ENCODE data around the gene PNPLA5.
"Not testable (repeated sequence)": the region's sequence is repeated elsewhere in the genome, so short reads cannot be mapped to it uniquely, and the experiment has no call there.

Gene PNPLA5

DNA sequence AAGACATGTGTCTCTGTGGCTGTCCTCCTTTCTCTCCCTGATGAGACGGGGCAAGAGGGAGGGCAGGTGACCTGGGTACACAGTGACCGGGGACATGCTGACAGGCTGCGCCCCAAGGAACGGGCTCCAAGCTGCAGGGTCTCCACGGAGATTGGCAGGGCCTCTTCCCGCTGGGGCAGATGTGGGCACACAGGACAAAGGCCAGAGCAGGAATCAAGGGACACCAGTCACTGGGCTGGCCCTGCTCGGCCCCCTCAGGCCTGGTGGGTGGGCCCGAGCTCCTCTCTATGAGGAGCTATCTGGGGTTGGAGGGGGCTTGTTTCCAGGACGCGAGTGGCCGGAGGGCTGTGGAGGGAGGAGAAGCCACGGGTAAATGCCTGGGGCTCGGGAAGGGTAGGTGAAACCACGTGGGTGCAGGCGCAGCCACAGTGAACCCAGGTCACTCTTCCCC lies 11.2 kb downstream of the PNPLA5 start:
- DNase-seq: no peak

DNA sequence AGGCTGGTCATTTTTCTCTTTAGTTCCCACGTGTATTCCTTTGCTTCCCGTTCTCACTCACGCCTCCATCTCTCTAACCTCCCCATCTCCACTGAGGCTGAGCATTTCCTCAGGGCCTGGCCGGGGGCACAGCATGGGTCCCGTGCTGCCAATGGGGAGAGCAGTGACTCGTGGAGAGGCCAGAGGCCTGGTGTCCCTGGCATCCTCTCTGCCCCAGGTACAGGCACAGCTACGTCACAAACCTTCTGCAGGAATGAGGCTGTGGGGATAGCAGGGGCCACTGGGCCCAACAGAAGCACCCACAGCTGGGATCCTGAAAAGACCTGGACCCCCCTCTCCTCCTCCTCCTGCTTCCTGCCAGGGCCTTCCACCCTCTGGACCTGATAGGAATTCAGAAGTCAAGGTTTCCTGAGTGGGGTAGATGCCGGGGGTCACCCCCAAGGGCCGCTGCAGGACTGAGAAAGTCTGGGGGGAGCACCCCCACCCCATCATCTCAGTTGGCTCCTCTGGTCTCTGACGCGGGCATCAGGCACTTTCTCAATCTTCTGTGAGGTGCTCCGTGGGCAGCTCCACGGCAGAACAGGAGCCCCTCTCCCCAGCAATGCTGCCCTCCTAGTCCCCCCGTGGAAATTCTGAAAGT lies 11.8 kb downstream of the PNPLA5 start:
- DNase-seq: no peak

DNA sequence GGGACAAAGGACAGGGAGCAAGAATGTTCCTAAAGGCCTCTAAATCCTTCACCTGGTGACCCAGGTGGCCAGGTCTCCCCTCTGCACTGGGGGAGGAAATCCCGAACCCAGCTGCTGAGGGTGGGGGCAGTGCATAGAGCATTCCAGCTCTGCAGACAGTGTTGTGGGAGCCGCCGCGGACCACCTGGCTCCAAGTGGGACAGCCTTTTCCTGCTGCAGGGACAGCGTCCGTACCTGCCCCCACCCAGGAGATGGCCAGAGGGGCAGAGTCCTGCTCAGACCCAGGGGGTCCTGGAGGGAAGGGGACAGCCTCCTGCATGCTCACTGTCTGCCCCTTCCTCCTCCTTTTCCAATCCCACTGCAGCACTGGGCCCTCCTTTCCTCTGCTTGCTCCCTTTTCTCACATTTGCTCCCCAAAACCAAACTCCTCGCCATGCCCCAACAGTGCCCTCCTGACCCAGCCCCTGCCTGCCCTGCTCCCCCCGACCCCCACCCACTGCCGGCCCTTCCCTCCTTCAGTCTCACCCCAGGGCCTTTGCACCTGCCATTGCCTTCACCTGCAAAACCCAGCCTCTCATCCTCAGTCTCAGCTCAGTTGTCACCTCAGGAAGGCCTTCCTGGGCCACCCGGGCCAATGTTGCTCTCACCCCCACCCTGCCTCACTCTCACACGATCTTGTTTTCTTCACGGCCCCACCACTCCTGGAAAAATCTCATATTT lies 12.8 kb downstream of the PNPLA5 start:
- no peak for DNase-seq

DNA sequence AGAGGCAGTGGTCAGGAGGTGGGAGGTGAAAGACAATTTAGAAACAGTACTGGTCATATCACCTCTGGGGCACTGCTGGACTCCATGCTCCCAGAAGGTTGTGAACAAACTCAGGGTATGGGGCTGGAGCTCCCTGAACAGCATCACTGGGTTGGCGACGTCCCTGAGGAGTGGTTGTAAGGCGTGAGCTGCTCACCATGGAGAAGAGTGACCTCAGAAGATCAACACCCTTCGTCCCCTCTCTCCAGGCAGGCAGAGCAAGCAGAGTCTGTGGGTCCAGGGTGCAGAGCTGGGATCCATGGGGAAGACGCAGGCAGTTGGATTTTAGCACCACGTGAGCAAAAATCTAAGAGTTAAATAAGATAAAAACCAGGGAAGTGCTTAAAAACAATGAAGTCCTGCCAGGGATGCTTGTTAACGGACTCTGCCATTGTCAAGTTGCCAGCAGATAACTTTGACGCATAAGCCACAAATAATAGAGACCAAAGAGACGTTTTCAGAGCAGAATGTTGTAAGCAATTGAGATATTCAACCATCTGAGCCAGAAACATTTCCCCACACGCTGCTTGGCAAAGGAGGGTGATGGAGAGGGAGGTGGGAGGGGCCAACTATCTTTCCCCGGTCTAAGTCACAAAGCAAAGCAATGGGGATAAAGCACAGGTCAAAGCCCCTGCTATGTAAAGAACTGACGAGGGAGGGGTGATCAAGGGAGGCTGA lies 13.6 kb downstream of the PNPLA5 start:
- no peak for DNase-seq

DNA sequence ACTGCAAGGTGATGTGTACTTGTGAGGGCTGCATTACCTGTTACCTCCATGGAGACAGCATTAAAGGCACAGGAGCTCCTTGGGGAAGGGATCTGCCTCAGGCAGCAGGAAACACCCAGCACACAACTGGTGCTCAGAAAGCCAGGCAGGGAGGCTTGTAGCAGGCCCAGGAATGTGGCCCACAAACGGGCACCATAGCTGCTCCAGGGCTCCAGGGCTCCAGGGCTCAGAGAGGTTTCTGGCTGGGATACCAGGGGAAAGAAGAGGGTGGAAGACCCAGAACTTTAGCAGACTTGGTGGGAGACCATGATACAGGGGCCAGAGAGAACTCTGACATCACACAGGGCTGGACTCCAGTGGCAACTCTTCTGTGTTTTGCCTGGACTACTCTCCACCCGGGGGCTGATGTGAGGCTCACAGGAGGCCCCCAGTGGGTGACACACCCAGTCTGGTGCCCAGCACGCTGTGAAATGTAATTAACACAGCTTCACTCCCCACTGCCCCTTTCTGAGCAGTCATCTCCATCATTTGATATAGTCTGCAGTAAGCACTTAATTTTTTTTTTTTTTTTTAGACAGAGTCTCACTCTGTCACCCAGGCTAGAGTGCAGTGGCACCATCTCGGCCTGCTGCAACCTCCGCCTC lies 14.8 kb downstream of the PNPLA5 start:
- no peak for DNase-seq

DNA sequence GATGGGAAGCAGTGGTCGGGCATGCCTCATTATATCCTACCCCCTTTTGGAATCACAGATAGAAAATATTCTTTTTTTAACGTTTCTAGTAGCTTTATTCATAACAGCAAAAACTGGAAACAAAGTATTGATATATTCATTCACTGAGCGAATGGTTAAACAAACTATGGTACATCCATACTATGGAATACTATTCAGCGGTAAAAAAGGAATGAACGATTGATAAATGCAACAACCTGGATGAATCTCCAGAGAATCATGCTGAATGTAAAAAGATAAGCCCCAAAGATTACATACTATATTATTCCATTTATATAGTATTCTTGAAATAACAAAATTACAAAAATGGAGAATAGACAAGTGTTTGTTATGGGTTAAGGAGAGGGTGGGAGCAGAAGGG lies 22.0 kb downstream of the PNPLA5 start:
- DNase-seq: no peak

DNA sequence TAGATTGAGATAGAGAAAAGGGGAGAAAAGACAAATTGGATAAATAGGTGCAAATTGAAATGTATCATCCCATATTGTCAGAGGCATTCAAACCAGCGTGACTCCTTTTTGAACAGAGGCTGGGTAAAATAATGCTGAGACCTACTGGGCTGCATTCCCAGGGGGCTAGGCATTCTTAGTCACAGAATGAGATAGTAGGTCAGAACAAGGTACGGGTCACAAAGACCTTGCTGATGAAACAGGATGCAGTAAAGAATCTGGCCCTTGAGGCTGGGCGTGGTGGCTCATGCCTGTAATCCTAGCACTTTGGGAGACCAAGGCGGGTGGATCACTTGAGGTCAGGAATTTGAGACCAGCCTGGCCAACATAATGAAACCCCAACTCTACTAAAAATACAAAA lies 22.8 kb downstream of the PNPLA5 start:
- DNase-seq: not testable (repeated sequence)

DNA sequence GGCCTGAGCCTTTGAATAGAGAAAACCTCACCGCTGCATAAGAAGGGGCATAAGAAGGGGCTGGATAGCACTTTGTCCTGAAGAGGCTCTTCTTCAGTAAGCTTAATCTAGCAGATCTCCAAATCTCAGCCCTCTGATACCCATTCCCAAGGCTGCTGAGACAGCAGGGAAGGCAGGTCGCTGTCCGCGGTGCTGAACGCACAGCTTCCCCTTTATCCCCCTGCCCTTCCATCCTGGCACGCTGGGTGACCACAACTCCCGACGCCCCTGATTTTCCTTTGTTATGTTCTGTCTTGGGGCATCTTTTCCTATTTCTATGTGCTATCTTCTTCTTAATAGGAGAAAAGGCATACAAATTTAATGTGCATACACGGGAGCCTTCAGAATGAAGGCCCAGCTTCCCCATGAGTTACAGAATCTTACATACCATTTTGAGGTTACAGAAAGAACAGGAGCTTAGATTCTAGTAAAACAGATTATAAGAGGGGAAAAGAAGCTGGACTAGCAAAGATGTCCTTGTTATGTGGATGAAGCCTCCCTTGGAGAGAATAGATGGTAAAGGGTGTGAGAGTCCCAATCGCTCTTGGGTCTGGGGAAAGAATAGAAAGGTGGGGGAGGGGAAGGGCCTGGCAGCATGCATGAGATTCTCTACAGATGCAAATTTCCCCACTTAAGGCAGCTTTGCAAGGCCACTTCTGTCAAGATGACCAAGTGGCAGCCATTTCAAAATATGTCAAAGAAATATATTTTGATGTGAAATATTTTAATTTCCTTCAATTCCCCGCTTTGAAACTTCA lies 23.8 kb downstream of the PNPLA5 start:
- peak in 2 of 14 donors; percentile 3 to 5 for DNase-seq

DNA sequence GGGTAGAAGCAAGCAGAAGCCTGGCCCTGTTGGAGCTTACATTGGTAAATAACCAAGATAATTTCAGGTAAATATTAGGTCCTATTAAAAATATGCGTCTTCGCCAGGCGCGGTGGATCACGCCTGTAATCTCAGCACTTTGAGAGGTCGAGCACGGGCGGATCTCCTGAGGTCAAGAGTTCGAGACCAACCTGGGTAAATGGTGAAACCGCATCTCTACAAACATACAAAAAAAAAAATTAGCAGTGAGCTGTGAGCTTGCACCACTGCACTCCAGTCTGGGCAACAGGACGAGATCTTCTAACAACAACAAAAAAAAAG lies 29.0 kb downstream of the PNPLA5 start:
- DNase-seq: no peak

DNA sequence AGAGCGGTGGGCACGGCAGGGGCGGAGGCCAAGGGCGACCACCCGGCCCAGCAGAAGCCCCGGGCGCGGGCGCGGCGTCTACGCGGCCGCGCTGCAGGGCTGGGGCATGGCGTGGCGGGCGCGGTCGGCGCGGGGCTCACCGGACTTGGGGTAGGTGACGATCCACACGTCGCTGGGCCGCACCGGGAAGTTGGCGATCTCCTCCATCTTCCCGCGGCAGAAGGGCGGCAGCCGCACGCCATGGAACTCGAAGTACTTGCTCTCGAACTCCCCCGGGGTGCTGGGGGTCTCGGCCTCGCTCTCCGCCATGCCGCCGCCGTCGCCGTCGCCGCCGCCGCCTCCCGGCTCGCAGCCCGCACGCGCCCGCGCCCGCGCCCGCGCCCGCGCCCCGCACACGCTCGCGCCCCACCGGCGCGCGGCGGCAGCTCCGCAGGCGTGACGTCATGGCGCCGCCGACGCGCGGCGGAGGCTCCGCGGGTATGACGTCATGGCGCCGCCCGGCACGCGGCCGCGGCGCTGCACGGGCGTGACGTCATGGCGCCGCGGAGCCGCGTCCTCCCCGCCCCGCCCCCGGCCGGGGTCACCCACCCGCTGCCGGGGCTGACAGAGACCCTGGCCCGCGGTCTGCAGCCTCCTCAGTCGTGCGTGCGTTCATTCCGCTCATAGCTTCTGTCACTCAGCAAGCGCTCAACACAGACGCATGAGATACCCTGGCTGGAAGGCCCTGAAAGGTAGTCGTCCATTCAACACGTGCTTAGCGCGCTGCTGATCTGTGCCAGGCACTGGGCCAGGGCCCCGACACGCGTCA lies 29.5 kb downstream of the PNPLA5 start, which contains the start of gene SULT4A1:
TSS of gene SULT4A1 (minus strand) at position 440 of the 808 bp plus-strand sequence. CDS start at position 309, 131 bp downstream.
- DNase-seq: peak in 1 of 14 donors; percentile 45

DNA sequence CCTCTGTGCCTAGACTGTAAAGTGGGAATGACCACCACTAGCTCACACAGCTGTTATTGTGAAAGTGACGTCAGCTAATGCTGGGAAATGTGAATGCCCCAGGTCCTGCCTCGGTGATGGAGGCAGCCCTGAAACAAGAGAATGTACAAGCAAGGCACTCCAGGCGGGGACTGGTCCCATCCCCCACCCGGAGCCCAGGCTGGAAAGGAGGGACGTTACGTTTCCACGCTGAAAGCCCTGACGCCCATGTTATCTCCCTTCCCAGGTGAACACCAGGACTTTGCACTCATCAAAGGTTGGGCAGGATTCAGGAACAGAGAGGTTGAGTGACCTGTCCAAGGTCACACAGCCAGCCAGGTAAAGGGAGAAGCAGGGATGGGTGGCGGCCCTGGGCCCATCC lies 30.3 kb downstream of the PNPLA5 start:
- DNase-seq: peak in 1 of 14 donors; percentile 22

DNA sequence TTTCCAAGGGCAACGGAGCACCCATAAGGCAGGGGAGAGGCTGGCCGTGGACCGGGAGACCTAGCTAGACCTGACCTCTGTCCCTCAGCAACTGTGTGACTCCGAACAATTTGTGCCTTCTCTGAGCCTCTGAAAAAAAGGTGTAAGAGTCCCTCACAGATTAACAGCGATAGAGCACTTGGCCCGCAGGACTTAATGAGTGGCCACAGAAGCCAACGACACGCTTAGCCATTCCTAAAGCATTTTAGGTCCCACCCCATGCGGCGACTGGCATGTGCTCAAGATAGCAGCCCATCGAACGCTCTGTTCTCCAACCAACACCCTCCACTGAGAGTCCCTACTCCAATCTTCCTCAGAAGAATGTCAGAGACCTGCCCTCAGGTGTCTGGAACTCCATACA lies 31.0 kb downstream of the PNPLA5 start:
- no peak for DNase-seq

DNA sequence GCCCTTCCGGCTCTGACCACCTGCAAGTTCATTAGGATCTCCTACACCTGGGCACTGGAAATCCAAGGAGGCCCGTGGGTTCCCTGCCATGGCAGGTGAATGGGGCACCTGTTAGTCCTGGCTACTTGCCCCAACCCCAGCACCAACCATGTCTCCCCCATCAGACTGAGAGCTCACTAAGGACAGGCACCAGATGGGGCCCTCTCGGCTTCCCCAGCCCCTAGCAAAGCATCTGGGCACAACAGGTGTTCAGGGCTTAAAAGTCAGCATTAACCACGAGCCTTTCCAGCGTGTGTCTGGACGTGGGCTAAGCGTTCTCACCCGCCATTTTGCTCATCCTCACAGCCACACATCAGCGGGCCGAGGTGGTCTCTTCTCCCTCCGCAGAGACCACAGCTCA lies 31.7 kb downstream of the PNPLA5 start:
- no peak for DNase-seq

DNA sequence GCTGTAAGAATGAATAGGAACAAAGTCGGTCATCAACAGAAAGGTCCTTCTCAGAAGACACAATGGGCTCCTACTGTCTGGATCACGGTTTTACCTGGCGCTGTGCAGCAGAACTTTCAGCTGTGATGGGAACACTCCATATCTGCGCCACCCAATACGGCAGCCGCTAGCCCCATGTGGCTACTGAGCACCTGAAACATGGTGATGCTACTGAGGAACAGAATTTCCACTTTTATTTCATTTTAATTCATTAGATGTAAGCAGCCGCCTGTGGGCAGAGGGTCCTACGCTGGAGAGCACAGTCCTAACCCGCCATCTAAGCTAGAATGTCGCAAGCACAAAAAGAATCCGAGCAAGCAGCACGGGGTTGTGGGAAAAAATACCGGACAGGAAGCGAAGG lies 32.2 kb downstream of the PNPLA5 start:
- DNase-seq: no peak

DNA sequence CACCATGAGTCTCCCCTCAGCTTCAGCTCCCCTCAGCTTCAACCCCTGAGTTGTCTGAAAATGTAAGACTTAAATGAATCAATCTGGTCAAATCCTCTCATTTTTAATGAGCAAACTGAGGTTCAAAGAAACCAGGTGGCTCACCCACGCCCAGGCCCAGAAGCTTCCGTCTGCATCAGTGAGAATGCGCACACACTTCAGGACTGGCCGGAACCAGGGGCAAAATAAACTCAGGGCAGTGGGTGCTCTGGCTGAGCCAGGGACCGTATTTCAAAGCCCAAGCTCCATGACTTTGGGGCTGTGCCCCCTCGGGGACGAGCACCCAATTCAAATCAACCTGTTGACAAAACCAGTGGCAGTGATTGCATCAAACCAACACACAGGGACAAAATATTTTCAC lies 32.6 kb downstream of the PNPLA5 start:
- DNase-seq: no peak

DNA sequence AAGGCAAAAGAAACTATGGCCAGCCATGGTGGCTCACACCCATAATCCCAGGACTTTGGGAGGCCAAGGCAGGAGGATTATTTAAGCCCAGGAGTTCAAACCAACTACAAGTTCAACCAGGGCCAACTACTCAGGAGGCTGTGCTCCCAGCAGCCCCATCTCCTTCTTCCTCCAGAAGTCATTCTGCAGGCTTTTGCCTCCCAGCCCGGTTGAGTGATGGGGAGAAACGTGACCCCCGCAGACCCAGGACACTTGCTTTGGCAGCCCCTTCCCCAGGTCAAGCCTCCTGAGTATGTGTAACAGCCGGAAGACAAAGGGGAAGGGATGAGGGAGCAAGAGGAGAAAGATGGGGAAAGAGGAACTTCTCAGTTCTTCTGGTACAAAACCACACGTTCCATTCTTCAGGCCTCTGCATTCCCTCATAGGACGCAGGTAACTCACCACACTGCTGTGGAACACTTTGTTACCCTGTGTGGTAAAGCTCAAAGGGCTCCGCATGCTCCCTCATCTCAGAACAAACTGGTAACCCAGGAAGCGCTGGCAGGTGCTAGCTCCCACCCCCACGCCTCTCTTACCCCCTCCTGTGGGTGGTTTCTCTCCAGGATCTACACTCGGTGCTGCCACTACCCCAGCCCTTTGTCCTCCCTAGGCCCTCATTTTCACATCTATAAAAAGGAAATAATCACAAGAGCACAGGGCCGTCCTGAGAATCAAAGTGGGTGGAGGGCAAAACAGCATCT lies 33.5 kb downstream of the PNPLA5 start:
- DNase-seq: no peak

DNA sequence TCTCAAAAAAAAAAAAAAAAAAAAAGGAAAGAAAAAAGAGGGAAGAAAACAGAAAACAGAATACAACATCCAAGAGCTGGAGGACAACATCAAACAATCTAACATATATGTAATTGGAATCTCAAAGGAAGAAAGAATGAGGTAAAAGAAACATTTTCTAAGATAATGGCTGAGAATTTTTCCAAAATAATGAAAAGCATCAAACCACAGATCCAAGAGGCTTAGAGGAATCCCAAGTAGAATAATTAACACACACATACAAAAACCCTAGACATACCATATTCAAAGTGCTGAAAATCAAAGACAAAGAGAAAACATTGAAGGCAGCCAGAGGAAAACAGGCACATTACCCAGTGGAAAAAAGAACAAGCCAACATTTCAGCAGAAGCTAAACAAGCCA lies 34.4 kb downstream of the PNPLA5 start:
- no peak for DNase-seq

DNA sequence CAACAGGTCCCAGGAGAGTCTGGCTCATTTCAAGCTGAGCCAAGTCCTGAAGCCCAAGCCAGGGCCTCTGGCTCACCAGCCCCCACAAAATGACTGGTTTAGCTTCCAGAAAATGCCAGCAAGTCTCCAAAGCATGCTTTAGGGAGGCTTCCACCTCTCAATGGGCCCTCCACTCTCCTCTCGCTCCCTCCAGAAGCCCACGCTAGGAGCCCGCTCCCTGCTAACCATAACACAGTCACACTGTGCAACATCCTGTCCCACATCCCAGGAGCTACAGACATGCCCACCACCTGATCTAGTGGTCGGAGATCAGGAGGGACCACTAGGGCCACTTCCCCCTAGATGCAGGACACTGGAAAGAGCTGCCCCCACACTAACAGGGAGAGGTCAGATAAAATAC lies 36.4 kb downstream of the PNPLA5 start:
- DNase-seq: no peak

DNA sequence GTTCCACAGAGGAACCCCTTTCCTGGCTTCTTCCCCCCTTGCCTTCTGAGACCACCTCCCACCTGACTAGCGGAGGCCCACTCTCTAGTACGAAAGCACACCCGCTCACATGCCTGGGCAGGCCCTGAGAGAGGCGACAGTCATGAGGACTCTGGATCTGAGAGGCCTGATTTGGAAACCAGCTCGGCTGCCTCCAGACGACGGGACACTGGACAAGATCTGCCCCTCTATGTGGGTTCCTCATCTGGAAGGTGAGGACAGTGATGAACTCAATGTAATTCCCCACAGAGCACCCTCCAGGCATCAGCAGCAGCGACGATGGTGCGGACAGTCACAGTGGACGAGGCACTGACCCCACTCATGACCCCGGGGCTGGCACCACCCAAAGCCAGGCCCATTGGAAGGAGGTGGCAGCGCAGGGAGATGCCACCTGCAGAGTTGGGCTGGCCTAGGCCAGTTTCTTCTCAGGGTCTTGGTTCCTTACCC lies 37.0 kb downstream of the PNPLA5 start:
- no peak for DNase-seq

DNA sequence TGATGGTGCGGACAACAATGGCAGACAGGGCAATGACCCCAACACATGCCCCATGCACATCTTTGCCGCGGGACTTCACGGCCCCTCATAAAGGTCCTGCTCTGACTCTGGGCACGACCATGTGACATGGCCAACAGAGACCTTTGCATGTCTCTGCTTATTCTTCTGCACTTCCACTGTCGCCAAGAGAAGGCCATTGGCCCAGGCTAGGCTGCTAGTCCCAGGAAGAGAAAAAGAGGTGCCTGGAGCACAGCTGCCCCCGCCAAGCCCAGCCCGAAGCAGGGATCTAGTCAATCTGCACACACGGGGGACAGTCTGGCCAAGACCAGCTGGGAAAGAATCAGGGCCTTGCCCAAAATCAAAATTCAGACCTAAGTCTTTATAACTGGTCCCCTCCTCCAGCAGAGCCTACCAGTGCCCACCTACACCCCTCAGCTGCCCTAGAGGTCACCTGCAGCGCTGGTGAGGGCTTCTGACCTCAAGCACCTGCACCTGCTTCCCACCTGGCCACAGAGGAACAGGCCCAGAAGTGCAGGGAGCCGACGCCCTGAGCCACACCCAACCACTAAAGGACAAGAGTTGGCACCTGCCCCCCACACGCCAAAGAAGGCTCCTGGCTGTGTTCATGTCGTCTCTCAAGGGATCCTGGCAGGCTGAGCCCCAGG lies 37.6 kb downstream of the PNPLA5 start:
- no peak for DNase-seq
